Stimulated activated CD4-positive, alpha-beta T cell treated with anti-CD3 and anti-CD28 coated beads, Interleukin-1b, Interleukin-23, amount 100 ng/mL, for 24 hours (primary cell): Measurements from ENCODE around the gene CCR9.

Experiments used
- DNase-seq, 4 experiments: peaks; one replicate each; pipeline ENCODE4 v3.0.0-alpha.2; 2020; ENCODE audit warnings: low read depth in 4 of 4, low spot score in 1 of 4

CCR9 gene

DNA sequence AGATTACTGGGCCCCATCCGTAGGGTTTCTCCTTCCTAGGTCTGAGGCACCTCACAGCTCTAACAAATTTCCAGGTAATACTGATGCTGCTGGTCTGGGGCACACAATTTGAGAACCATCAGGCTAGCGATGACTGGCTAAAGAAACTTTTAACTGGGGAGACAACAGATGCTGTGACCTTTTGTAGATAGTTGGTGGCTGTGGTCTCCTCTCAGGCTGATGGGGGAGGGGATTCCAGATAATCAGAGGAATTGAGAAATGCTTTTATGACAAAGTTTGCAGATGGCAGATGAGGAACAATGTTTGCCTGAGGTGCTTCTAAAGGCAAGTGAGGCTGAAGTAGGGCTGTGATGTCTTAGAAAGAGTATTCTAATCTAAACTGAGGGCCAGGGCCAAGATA lies 13.8 kb upstream of the CCR9 start:
- DNase-seq: no peak

GRCh38 chr3:45873036-45873435 lies 13.3 kb upstream of the CCR9 start:
- no peak for DNase-seq

GRCh38 chr3:45873638-45874037 lies 12.7 kb upstream of the CCR9 start:
- DNase-seq: no peak

DNA sequence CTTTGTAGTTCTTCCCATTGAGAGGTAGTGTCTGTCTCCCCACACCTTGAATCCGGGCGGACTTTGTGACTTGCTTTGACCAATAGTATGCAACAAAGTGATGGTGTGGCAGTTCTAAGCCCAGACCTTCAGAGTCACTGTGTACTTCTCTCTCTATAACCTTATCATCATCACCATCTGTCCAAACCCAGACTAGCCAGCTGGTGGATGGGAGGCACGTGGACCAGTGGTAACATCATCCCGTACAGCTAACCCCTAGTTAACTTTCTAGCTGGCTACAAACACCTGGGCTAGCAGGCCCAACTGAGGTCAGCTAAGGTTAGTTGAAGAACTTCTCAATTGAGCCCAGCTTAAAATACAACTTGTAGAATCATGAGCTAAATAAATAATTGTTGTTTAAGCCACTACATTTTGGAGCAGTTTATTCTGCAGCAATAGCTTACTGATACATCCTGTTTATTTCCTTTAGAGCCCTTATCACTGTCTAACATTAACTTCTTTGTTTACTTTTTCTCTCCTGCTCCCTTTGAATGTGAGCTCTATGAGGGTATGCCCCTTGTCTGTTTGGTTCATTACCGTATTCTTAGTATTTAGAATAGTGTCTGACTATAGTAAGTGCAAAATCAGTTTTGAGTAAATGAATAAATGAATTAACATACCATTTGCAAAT lies 11.5 kb upstream of the CCR9 start:
- no peak for DNase-seq

DNA sequence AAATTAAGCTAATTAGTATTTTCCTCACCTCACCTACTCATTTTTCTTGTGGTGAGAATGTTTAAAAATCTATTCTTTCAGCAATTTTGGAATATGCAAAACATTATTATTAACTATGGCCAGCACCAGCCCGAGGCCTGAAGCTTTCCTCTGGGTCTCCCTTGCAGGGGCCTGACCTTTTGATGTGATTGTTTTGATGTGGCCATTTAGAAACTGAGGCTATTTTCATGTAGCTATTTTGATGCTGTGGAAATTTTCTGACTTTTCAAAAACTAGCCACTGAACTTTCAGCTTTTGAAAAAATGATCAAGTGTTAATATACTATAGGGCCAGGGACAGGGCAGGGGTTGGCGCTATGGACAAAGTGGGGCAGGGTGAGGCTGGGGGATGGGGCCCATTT lies 8.2 kb upstream of the CCR9 start:
- DNase-seq: no peak

GRCh38 chr3:45880725-45881077 lies 5.6 kb upstream of the CCR9 start:
- no peak for DNase-seq

DNA sequence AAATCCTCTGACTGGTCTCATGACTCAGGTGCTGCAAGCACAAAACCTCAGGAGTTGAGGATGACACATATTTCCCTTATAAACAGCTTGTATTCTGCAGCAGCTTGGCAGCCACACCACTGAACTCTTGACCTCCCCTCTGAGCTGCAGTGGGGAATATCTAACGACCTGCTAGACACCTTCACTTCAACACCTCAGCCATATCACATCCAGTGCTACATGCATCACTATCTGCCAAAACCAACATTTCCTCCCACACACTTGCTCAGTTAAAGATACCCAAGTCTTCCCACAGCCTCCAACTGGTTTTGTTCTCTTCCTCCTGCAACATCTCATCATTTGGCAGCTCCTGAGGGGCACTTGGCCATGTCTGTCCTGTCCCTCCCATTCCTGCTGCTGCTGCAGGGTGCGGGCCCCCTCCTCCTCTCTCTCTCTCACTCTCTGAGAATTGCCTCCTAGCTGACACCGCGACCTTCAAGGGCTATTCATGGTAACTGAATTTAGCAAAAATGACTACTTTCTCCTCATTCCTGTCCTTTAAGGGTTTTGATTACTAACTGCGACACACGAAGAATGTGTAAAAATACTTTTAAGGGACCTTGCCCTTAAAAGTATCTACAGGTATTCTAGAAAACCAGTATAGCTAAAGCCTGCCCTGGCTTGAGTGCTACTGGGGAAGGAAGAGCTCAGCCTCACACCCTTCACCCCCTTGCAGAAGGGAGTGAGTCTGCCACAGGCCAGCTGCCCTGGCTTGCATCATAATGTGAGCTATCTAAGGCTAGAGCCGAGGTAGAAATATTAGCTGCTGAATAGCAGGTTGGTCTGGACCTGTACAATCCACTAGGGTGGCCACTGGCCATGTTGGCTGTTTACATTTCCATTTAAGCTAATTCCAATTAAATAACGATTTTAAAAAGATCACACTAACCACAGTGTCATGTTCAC lies 5.0 kb upstream of the CCR9 start:
- peak in 1 of 4 experiments; percentile 12 for DNase-seq

DNA sequence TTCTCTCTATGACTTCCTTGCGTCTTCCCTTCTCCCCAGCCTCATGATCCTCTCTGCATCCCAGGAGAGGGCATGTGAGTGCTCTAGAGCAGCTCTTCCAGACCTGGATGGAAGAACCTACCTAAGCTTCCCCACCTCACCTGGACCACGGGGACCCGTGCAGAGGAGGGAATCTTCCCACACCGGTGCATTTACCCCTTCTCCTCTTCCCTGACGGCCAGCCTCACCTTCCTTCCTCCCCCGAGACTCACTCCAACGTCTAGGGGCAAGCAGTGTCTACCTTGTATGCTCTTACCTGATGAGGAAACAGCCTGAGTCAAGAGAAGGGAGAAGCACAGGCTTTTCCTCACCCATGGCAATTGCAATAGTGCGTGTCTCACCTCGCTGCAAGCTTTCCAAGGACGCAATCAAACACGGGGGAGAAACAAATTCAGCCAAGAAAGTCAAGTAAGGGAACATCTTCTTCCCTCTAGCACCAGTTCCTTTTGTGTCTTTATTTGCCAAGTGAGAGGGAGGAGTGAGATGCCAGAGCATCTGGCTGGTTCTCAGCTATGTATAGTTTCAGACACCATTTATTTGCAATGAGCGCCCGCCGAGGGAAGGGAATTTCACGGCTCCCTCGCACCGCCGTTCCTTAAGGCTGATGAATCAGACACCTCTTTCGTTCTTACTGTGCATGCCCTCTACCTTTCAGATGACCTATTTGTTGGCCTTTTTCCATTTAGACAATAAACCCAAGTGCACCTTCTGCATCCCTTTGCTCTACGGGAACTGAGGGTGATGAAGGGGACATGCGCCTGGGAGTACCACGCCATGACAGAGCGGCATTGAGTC lies 1.8 kb upstream of the CCR9 start:
- no peak for DNase-seq

DNA sequence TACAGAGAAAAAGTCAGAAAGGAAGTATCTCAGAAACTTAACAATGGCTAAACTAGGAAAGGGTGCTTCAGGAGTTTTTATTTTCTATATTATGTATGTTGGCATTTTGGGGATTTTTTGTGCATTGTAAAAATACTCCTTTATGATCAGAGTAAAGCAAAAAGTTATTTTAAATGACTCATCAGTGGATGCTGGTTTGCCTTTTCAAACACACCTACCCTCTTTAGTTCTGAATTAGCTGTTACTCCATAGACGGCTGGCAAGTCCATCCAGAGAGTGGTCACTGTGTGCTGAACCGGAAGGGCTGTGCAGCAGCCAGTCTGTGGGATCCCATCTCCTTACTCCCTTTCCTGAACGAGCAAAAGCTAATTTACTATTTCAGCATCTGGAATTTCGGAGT lies 942 bp downstream of the CCR9 start:
- DNase-seq: no peak

- DNase-seq: no peak
These were observed 1.6 kb downstream of the CCR9 start for GRCh38 chr3:45887759-45888511.

GRCh38 chr3:45889337-45889736 lies 3.0 kb downstream of the CCR9 start:
- DNase-seq: no peak

- DNase-seq: no peak
These were observed 4.1 kb downstream of the CCR9 start for GRCh38 chr3:45890405-45890804.

DNA sequence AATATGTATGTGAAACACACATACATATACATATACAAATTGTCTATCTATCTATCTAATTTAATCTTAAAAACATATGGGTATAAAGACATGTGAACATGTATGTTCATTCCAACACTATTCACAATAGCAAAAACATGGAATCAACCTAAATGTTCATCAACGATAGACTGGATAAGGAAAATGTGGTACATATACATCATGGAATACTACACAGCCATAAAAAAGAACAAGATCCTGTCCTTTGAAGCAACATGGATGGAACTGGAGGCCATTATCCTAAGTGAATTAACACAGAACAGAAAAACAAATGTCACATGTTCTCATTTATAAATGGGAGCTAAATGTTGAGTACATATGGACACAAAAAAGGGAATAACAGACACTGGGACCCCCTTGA lies 5.8 kb downstream of the CCR9 start:
- no peak for DNase-seq

- DNase-seq: no peak
These were observed 7.7 kb downstream of the CCR9 start for GRCh38 chr3:45894015-45894414.

- no peak for DNase-seq
These were observed 9.5 kb downstream of the CCR9 start for GRCh38 chr3:45895686-45896468.

DNA sequence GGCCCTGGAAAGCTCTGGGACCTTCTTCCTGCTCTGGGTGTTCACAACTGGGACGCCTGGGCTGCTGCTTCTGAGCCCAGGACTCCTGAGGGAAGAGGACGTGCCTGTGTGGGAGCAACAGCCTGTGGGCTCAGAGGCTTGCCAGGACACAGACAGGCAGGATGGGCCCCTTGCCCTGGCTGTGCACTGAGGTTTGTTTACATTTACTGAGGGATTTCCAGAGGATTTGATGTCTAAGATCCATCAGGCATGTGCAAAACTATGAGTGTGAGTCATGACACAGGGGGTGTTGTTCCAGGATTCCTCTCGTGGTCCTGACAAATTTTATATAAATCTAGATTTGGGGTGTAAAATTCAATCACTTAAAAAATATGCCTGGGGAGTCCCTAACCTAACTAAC lies 10.6 kb downstream of the CCR9 start:
- no peak for DNase-seq

DNA sequence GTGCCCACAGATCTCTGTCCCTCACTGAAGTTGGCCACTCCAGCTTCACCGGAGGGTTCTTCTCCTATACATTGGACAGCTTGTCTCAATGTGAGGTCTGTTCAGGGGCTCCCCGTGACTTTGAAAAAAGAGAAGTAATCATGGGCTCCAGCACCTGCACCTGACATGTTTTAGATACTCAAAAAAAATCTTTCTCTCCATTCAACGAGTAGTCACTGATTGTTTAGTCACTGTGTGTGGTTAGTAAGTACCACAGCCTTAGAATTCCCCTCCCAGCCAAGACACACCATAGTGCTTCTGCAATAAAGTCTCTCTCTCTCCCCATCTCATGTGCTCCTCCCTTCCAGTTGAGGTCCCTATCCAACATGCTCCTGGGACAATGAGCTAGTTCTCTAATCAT lies 18.6 kb downstream of the CCR9 start:
- no peak for DNase-seq

DNA sequence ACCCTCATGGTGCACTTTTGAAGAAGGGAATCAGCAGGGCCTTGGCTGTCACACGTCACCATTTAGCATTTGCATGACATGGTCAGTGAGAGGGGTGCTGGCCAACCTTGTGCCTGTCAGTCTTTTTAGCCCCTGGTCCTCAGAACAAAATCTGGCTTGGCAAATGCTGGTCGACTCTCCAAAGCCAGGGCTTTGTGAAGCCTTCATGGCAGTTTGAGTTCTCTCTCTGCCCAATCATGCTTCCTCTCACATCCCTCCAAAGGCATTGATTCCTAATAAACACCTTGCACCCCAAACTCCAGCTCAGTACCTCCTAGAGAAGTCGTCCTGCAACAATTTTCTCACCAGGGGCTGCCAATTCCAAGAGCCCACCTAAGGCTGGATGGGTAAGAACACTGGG lies 19.4 kb downstream of the CCR9 start:
- no peak for DNase-seq

GRCh38 chr3:45906681-45907407 lies 20.5 kb downstream of the CCR9 start:
- DNase-seq: no peak
